K562 (cell line): ENCODE measurements around the gene FREM1. TPM values are rescaled to one million over a fixed set of nuclear protein-coding genes. Genes with fewer than 3 reads are reported as not detected.

Experiments
- ATAC-seq: fragments of 200-7000 bp; cut with Tn5 transposase; 3 replicates; pipeline ENCODE4 v1.9.1; 2020; ENCODE audit warnings: moderate library complexity
- BruUV-seq: library from RNA; stranded (reverse); fragments of 400-500 nt; replicated peaks from 2 replicates; lab custom pipeline; 2021; lab: Mats Ljungman, UMichigan
- CTCF ChIA-PET: fragments of 300-600 bp; formaldehyde crosslinking; extraction: SDS; loops from one replicate; lab custom pipeline; 2021; ENCODE audit warnings: low intra/inter-chr PET ratio; lab: Yijun Ruan, JAX
- POLR2A ChIA-PET: fragments of 300-600, 350-650 bp; sonication (Branson Sonifier 250); formaldehyde crosslinking; extraction: SDS; loops from one replicate; lab custom pipeline; 2021; ENCODE audit warnings: antibody characterized with exemption, inconsistent platforms; lab: Yijun Ruan, JAX
- DNase-seq, 4 experiments: peaks; one replicate each; pipeline versions ENCODE4 v3.0.0 to v3.0.0-alpha.2; 2011 to 2018; ENCODE audit warnings: low spot score in 3 of 4, mixed read lengths in 3 of 4; ENCODE audit errors: extremely low read depth in 1 of 4
- FAIRE-seq: peaks from 2 replicates; lab custom pipeline; 2011; peaks lifted over from hg19 to GRCh38; lab: Jason Lieb, UNC
- H2AFZ ChIP-seq: 2 replicates; pipeline ENCODE4 v1.6.0; 2011; ENCODE audit warnings: low read depth, low read length, control low read depth, inconsistent platforms
- H3K27ac ChIP-seq: fragments of 200-600 bp; 3 replicates; pipeline ENCODE4 v1.8.0; 2011; ENCODE audit warnings: low read depth, mild to moderate bottlenecking, control low read depth, inconsistent platforms, low read length, moderate library complexity, mixed read lengths; ENCODE audit errors: extremely low read depth
- H3K27me3 ChIP-seq, 2 experiments: fragments of 300-600 bp in 1 of 2; 2 replicates in 1 of 2; 3 replicates in 1 of 2; pipeline versions ENCODE4 v1.6.0 to v1.8.0; 2011; ENCODE audit warnings: inconsistent platforms in 2 of 2, low read length in 2 of 2, mild to moderate bottlenecking in 1 of 2, mixed read lengths in 1 of 2, moderate library complexity in 1 of 2; ENCODE audit not compliant: control insufficient read depth in 2 of 2, insufficient read depth in 2 of 2
- H3K36me3 ChIP-seq: fragments of 300-600 bp; 3 replicates; pipeline ENCODE4 v1.8.0; 2011; ENCODE audit warnings: mild to moderate bottlenecking, low read length, inconsistent platforms; ENCODE audit not compliant: control insufficient read depth, insufficient read depth
- H3K4me1 ChIP-seq, 2 experiments: fragments of 200-600 bp in 1 of 2; replicated peaks in 1 of 2; 2 replicates in 1 of 2; 3 replicates in 1 of 2; pipeline versions ENCODE4 v1.5.1 to v1.8.0; 2011; ENCODE audit warnings: inconsistent platforms in 2 of 2, low read length in 2 of 2, mild to moderate bottlenecking in 1 of 2, mixed read lengths in 1 of 2, moderate library complexity in 1 of 2; ENCODE audit not compliant: control insufficient read depth in 2 of 2, insufficient read depth in 2 of 2
- H3K4me2 ChIP-seq: 2 replicates; pipeline ENCODE4 v1.6.1; 2011; ENCODE audit warnings: low read length, control low read depth, inconsistent platforms, mixed read lengths; ENCODE audit not compliant: insufficient read depth
- H3K4me3 ChIP-seq: fragments of 200-600 bp; sonication (generic), shearing (Covaris generic); 2 replicates; pipeline ENCODE4 v1.5.1; 2016; ENCODE audit warnings: control low read depth, inconsistent platforms
- H3K79me2 ChIP-seq: fragments of 200-600 bp; 3 replicates; pipeline ENCODE4 v1.8.0; 2011; ENCODE audit warnings: low read length, inconsistent platforms; ENCODE audit not compliant: control insufficient read depth, insufficient read depth
- H3K9ac ChIP-seq, 2 experiments: 2 replicates each; pipeline versions ENCODE4 v1.6.0 to v1.6.1; 2011; ENCODE audit warnings: low read depth in 2 of 2, low read length in 2 of 2, control low read depth in 1 of 2, inconsistent platforms in 1 of 2, mild to moderate bottlenecking in 1 of 2, mixed read lengths in 1 of 2; ENCODE audit not compliant: insufficient read depth in 1 of 2
- H3K9me1 ChIP-seq: one replicate; pipeline ENCODE4 v1.6.0; 2011; ENCODE audit warnings: inconsistent platforms, mild to moderate bottlenecking, low read length, moderate library complexity; ENCODE audit not compliant: control insufficient read depth, insufficient read depth
- H3K9me3 ChIP-seq: replicated peaks from 2 replicates; pipeline ENCODE4 v1.5.1; 2011; ENCODE audit warnings: low read depth, low read length, inconsistent platforms; ENCODE audit not compliant: control insufficient read depth, insufficient read depth
- H4K20me1 ChIP-seq: replicated peaks from 2 replicates; pipeline ENCODE4 v1.6.1; 2011; ENCODE audit warnings: low read length, inconsistent platforms, mixed read lengths; ENCODE audit not compliant: control insufficient read depth, insufficient read depth
- ESRRA ChIP-seq: fragments of 450-650 bp; IDR thresholded peaks from 2 replicates; pipeline ENCODE4 v1.6.1; 2014; ENCODE audit warnings: low read depth, mild to moderate bottlenecking, moderate library complexity, borderline replicate concordance
- HDAC2 ChIP-seq: fragments of 450-650 bp; IDR thresholded peaks from 2 replicates; pipeline ENCODE4 v1.6.1; 2016; ENCODE audit warnings: mild to moderate bottlenecking
- POLR2H ChIP-seq: IDR thresholded peaks from 2 replicates; pipeline ENCODE4 v1.6.1; 2016; ENCODE audit warnings: missing genetic modification characterization, low read depth, mild to moderate bottlenecking, control low read depth, missing compliant biosample characterization, moderate library complexity
- SRSF7 ChIP-seq: fragments of 200-400 bp; formaldehyde crosslinking; optimal IDR thresholded peaks from 2 replicates; pipeline ENCODE3; 2017; ENCODE audit warnings: mild to moderate bottlenecking, low read depth, low read length
- TCF7 ChIP-seq: sonication (generic); IDR thresholded peaks from 2 replicates; pipeline ENCODE4 v1.6.1; 2016; ENCODE audit warnings: antibody characterized with exemption, borderline replicate concordance
- U2AF1 ChIP-seq: fragments of 200-400 bp; formaldehyde crosslinking; optimal IDR thresholded peaks from 2 replicates; pipeline ENCODE3; 2017; ENCODE audit warnings: mild to moderate bottlenecking, low read depth, low read length, moderate library complexity
- ZNF778 ChIP-seq: fragments of 450-650 bp; formaldehyde crosslinking; IDR thresholded peaks from 2 replicates; pipeline ENCODE4 v1.4.0; 2020; ENCODE audit warnings: mild to moderate bottlenecking, moderate library complexity
- ZNF785 ChIP-seq: fragments of 250-450 bp; sonication (Bioruptor Pico); IDR thresholded peaks from 2 replicates; pipeline ENCODE4 v1.4.0; 2020; ENCODE audit warnings: mild to moderate bottlenecking
- WGBS: fragments of 100-300 bp; shearing (Covaris generic); methylation state at CpG from one replicate; pipeline ENCODE4 v1.1.6; 2016; ENCODE audit warnings: low coverage, mixed read lengths; ENCODE audit not compliant: insufficient coverage; ENCODE audit errors: missing lambda C conversion rate; 5-methylcytosine and 5-hydroxymethylcytosine counted together
- in situ Hi-C: fragments of 300-500 bp; cut with MboI; formaldehyde crosslinking; loops from 4 replicates; pipeline ENCODE4 v1.15.0; 2018; ENCODE audit warnings: inconsistent platforms, mixed read lengths
- intact Hi-C: fragments of 100-400 bp; cut with micrococcal nuclease; formaldehyde crosslinking; loops from 2 replicates; pipeline ENCODE4 v1.14.2; 2022
- polyA plus RNA-seq, 8 experiments: library from polyadenylated mRNA; depleted of rRNA in 4 of 8; stranded (reverse) in 5 of 8; unstranded in 3 of 8; fragments of >200 nt; fragmentation: Nextera tagmentation in 2 of 8; fragmentation: Illumina TruSeq in 1 of 8; extraction: Ambion mirVana in 2 of 8; extraction: Trizol in 1 of 8; gene quantifications; 2 replicates each; pipeline versions ENCODE4 v1.2.1 to v1.2.3, GENCODE V29; 2011 to 2014; ENCODE audit warnings: inconsistent platforms in 1 of 8, missing spikeins in 1 of 8
- total RNA-seq, 7 experiments: library from RNA; depleted of rRNA in 6 of 7; stranded (reverse); fragments of >200 nt in 6 of 7; fragmentation: Illumina TruSeq in 2 of 7; extraction: Trizol in 2 of 7; gene quantifications; 2 replicates each; pipeline versions ENCODE4 v1.2.1 to v1.2.3, GENCODE V29; 2011 to 2021; ENCODE audit warnings: low replicate concordance in 1 of 7
- TF ChIP-seq, protein P1 (sequence below), 2 experiments: fragments of 450-650 bp in 1 of 2; sonication (generic) in 1 of 2; formaldehyde crosslinking in 1 of 2; IDR thresholded peaks in 1 of 2; conservative IDR thresholded peaks in 1 of 2; 2 replicates each; pipeline versions ENCODE4 v1.6.1 to v1.8.1; 2016 to 2023; ENCODE audit warnings: mild to moderate bottlenecking in 2 of 2, moderate library complexity in 2 of 2, inconsistent platforms in 1 of 2, missing genetic modification reagents in 1 of 2
- TF ChIP-seq, protein P2 (sequence below): fragments of 250-450 bp; sonication (Bioruptor Pico); IDR thresholded peaks from 2 replicates; pipeline ENCODE4 v1.8.0; 2022; ENCODE audit warnings: inconsistent platforms, mild to moderate bottlenecking, moderate library complexity, borderline replicate concordance
- TF ChIP-seq, protein P3 (sequence below): IDR thresholded peaks from 2 replicates; pipeline ENCODE4 v1.6.1; 2016; ENCODE audit warnings: missing genetic modification characterization, missing compliant biosample characterization

The FREM1 gene
- total and polyA plus RNA-seq, 9 of the 15 experiments (the other 6 are each of a cell fraction or from before 2014, with no cell fraction given): 0.03 to 0.24 (median 0.13) TPM; not detected in 2

DNA sequence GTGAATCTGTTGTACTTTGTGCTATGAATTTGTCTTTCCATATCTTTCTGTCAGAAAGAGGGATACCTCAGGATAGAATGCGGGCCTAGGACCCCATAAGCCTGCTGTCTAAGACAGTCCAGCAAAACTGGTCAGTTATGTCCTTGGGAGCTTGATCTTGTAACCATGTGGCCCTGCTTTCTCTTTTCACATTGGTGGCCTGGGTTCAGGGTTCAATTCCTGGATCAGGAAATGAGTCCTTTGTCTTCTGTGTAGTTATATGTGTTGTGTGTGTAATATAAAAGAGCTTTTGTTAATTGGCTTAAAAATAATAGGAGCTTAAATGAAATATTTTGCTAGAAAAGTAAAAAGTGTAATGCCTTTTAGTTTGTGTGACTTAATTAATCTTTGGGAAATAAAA, 16.9 kb downstream of the FREM1 start (continued):
- TF ChIP-seq, protein P1, sequence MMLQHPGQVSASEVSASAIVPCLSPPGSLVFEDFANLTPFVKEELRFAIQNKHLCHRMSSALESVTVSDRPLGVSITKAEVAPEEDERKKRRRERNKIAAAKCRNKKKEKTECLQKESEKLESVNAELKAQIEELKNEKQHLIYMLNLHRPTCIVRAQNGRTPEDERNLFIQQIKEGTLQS (IDR thresholded peaks at IDR 0.05): no peak
- TF ChIP-seq, protein P1 (CRISPR knock-in tag; conservative IDR thresholded peaks at IDR 0.05): no peak
- TF ChIP-seq U2AF1 (no peak), TCF7 (no peak), POLR2H (tag) (no peak), SRSF7 (no peak), ZNF785 (CRISPR knock-in tag) (no peak)

DNA sequence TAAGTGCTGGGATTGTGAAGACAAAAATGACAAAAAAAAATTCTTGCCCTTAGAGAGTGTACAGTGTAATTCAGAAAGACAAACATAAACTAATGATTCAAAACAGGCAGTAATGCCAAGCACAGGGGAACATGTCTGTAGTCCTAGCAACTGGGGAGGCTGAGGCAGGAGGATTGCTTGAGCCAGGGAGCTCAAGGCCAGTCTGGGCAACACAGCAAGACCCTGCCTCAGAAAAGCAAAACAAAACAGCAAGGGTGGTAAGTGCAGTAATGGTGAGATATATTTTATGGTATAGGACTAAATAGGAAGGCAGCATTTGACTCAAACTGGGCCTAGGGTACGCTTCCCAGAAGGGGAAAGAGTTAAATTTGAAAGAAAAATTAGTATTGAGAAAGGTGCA, 18.9 kb downstream of the FREM1 start:
- no peak for FAIRE-seq
- ChIA-PET CTCF (no interaction called here), POLR2A (no interaction called here)
- in situ Hi-C loops: no loop called here
- H3K4me2 ChIP-seq: no peak overlapping the region
- no peaks in the 10 kb centered on the region for H3K27me3 ChIP-seq
- no peak overlapping the region for H3K27ac ChIP-seq
- H3K9me3 ChIP-seq: no peaks in the 10 kb centered on the region
- no peak for DNase-seq
- WGBS: 0% methylated on average over 1 of the region's 1 CpG
- H3K79me2 ChIP-seq: no peaks in the 10 kb centered on the region
- ATAC-seq: no peak
- no peaks in the 10 kb centered on the region for H3K36me3 ChIP-seq
- no peak overlapping the region for H3K4me3 ChIP-seq
- H3K4me1 ChIP-seq: no peaks in the 10 kb centered on the region
- H4K20me1 ChIP-seq: no peaks in the 10 kb centered on the region
- TF ChIP-seq HDAC2 (no peak), ESRRA (no peak), ZNF778 (CRISPR knock-in tag) (no peak)
- TF ChIP-seq, protein P2, sequence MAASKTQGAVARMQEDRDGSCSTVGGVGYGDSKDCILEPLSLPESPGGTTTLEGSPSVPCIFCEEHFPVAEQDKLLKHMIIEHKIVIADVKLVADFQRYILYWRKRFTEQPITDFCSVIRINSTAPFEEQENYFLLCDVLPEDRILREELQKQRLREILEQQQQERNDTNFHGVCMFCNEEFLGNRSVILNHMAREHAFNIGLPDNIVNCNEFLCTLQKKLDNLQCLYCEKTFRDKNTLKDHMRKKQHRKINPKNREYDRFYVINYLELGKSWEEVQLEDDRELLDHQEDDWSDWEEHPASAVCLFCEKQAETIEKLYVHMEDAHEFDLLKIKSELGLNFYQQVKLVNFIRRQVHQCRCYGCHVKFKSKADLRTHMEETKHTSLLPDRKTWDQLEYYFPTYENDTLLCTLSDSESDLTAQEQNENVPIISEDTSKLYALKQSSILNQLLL (CRISPR knock-in tag): no peak
- TF ChIP-seq, protein P3, sequence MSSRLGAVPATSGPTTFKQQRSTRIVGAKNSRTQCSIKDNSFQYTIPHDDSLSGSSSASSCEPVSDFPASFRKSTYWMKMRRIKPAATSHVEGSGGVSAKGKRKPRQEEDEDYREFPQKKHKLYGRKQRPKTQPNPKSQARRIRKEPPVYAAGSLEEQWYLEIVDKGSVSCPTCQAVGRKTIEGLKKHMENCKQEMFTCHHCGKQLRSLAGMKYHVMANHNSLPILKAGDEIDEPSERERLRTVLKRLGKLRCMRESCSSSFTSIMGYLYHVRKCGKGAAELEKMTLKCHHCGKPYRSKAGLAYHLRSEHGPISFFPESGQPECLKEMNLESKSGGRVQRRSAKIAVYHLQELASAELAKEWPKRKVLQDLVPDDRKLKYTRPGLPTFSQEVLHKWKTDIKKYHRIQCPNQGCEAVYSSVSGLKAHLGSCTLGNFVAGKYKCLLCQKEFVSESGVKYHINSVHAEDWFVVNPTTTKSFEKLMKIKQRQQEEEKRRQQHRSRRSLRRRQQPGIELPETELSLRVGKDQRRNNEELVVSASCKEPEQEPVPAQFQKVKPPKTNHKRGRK (tag): no peak
- no peak overlapping the region for H2AFZ ChIP-seq
- intact Hi-C loops: no loop called here
- no peaks in the 10 kb centered on the region for H3K9me1 ChIP-seq
- no peak overlapping the region for H3K9ac ChIP-seq
- BruUV-seq: no TSS peak
